ENCODE measurements around the gene AATK.
"Not testable (repeated sequence)": the region's sequence is repeated elsewhere in the genome, so short reads cannot be mapped to it uniquely, and the experiment has no call there.

Gene AATK

GRCh38 chr17:81160747-81161453, 5.1 kb downstream of the AATK start:
- DNase-seq (ENCODE audit: low spot score), result no peak

GRCh38 chr17:81160306-81160705, 5.7 kb downstream of the AATK start:
- DNase-seq (ENCODE audit: low spot score), result no peak

- no peak for DNase-seq (ENCODE audit: low spot score)
Measured at GRCh38 chr17:81159611-81160265, 6.3 kb downstream of the AATK start.

GRCh38 chr17:81158688-81159590, 7.1 kb downstream of the AATK start:
- no peak for DNase-seq (ENCODE audit: low spot score)

GRCh38 chr17:81157848-81158687, 8.0 kb downstream of the AATK start:
- no peak for DNase-seq (ENCODE audit: low spot score)

- DNase-seq (ENCODE audit: low spot score), result no peak
Measured at GRCh38 chr17:81156866-81157805, 8.9 kb downstream of the AATK start.

- no peak for DNase-seq (ENCODE audit: low spot score)
Measured at GRCh38 chr17:81154961-81155360, 11.1 kb downstream of the AATK start.

- not testable (repeated sequence) for DNase-seq (ENCODE audit: low spot score)
Measured at GRCh38 chr17:81154016-81154415, 12.0 kb downstream of the AATK start.

GRCh38 chr17:81153340-81153803, 12.6 kb downstream of the AATK start:
- no peak for DNase-seq (ENCODE audit: low spot score)

GRCh38 chr17:81152288-81152828, 13.7 kb downstream of the AATK start:
- no peak for DNase-seq (ENCODE audit: low spot score)

GRCh38 chr17:81151278-81151677, 14.7 kb downstream of the AATK start:
- no peak for DNase-seq (ENCODE audit: low spot score)

GRCh38 chr17:81150377-81151077, 15.5 kb downstream of the AATK start:
- no peak for DNase-seq (ENCODE audit: low spot score)

- DNase-seq (ENCODE audit: low spot score), result no peak
Measured at GRCh38 chr17:81148986-81149533, 17.0 kb downstream of the AATK start.

- no peak for DNase-seq (ENCODE audit: low spot score)
Measured at GRCh38 chr17:81148571-81148970, 17.4 kb downstream of the AATK start.

- no peak for DNase-seq (ENCODE audit: low spot score)
Measured at GRCh38 chr17:81147701-81148100, 18.3 kb downstream of the AATK start.

- not testable (repeated sequence) for DNase-seq (ENCODE audit: low spot score)
Measured at GRCh38 chr17:81146208-81146607, 19.8 kb downstream of the AATK start.

- no peak for DNase-seq (ENCODE audit: low spot score)
Measured at GRCh38 chr17:81144423-81144781, 21.6 kb downstream of the AATK start.

GRCh38 chr17:81143717-81144422, 22.2 kb downstream of the AATK start:
- no peak for DNase-seq (ENCODE audit: low spot score)

- no peak for DNase-seq (ENCODE audit: low spot score)
Measured at GRCh38 chr17:81143200-81143527, 22.9 kb downstream of the AATK start.
